Gastroesophageal sphincter (tissue), 3 donors: ENCODE results near the gene RHD.
A peak's percentile ranks its signal among the peaks of the same experiment; 100 is the strongest.
"Not testable (repeated sequence)": the region's sequence is repeated elsewhere in the genome, so short reads cannot be mapped to it uniquely, and the experiment has no call there.

Source experiments
- CTCF ChIP-seq, 4 experiments: fragments of 200-600 bp in 2 of 4; fragments of 450-650 bp in 2 of 4; sonication (generic) in 1 of 4; IDR thresholded peaks; one replicate each; pipeline ENCODE4 v1.5.1; 2017 to 2019; ENCODE audit warnings: antibody characterized with exemption in 4 of 4, mild to moderate bottlenecking in 2 of 4, moderate library complexity in 2 of 4
- EP300 ChIP-seq: sonication (generic); formaldehyde crosslinking; IDR thresholded peaks from one replicate; pipeline ENCODE4 v1.6.1; 2017; ENCODE audit warnings: antibody characterized with exemption, mild to moderate bottlenecking
- POLR2A ChIP-seq, 2 donors: fragments of 450-650 bp; IDR thresholded peaks; one replicate each; pipeline ENCODE4 v1.6.1; 2017; ENCODE audit warnings: antibody characterized with exemption in 2 of 2, mild to moderate bottlenecking in 2 of 2, moderate library complexity in 1 of 2
- POLR2AphosphoS5 ChIP-seq: sonication (generic); formaldehyde crosslinking; IDR thresholded peaks from one replicate; pipeline ENCODE4 v1.6.1; 2017; ENCODE audit warnings: antibody characterized with exemption

- peak in 1 of 4 experiments; percentile 32 for TF ChIP-seq CTCF (IDR thresholded peaks at IDR 0.05)
- TF ChIP-seq POLR2AphosphoS5; POLR2A (IDR thresholded peaks at IDR 0.05); EP300: not testable (repeated sequence)
These were observed 64.6 kb downstream of the RHD start for GRCh38 chr1:25336922-25337354.
